ENCODE measurements around the gene DGLUCY.
"Not testable (repeated sequence)": the region's sequence is repeated elsewhere in the genome, so short reads cannot be mapped to it uniquely, and the experiment has no call there.

The DGLUCY gene

DNA sequence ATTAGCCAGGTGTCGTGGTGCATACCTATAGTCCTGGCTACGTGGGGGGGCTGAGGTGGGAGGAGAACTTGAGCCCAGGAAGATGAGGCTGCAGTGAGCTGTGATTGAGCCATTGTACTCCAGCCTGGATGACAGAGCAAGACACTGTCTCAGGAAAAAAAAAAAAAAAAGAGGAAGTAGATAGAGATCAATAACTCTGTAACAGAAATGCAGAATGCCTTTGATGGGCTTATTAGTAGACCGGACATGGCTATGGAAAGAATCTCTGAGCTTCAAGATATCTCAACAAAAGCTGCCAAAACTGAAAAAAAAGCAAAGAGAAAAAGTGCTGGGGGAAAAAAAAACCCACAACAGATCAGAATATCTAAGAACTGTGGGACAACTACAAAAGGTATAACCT, 93.1 kb downstream of the DGLUCY start:
- DNase-seq (ENCODE audit: low read depth in 2 of 2) = no peak

DNA sequence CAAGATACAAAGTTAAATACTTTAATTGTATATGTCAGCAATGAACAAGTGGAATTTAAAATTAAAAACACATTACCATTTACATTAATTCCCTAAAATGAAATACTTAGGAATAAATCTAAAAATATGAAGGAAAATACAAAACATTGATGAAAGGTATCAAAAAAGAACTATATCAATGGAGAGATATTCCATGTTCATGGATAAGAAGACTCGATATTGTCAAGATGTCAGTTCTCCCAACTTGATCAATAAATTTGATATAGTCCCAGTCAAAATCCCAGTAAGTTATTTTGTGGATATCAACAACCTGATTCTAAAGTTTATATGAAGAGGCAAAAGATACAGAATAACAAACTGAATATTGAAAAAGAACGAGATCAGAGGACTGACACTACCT, 97.1 kb downstream of the DGLUCY start:
- no peak for DNase-seq (ENCODE audit: low read depth in 2 of 2)

DNA sequence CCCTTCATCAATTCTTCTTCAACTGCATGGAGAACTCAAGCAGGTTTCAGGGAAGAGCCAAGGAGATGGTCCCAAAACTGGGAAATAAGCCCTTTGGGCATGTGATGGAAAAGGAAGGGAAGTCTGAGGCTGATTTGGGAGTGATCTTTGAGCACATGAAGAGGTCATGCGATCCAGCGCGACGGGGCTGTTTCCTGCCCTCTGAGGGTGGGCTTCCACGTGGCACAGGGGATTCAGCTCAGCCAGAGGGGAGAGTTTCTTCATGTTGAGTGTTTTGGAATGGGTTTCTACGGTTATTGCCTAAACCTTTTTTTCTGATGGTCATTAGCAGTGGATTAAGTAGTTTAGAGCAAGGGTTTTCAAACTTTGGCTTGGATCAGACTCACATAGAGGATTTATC, 100.4 kb downstream of the DGLUCY start:
- DNase-seq (ENCODE audit: low read depth in 2 of 2) = no peak

DNA sequence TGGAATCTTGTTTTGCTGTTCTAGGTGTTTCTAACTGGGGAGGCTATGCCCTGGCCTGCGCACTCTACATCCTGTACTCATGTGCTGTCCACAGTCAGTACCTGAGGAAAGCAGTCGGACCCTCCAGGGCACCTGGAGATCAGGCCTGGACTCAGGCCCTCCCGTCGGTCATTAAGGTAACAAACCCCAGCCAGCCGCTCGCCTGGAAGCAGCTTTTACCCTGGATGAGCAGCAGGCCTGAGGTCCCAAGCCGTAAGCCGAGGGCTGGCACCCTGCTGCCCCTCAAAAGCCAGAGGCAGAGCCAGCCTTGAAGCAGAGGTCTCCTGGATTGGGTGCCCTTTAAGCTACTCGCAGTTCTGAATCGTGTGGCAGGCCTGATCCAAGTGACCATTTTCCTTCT, 101.5 kb downstream of the DGLUCY start:
- no peak for DNase-seq (ENCODE audit: low read depth in 2 of 2)

DNA sequence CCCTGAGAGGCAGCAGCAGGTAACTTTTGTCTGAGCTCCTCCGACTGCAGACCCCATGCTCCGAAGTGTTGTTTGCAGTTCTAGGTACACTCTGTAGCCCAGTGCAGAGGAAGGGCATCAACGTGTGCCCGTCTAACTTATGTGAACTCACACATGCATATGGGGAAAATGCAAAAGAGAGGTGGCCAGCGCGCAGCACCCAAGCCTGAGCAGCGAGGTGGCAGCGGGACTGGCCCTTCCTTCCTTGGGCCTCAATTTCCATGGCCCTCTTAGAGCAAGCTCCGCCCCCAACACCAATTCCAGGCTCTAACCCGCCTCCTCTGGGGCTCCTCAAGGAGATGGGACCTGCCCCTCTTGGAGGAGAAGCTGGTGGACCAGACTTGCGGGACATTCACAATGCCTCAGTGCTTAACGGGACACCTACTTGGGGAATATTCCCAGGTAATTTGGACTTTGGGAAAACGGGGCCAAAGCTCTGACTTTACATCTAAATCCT, 102.9 kb downstream of the DGLUCY start:
- DNase-seq (ENCODE audit: low read depth in 2 of 2) = no peak

DNA sequence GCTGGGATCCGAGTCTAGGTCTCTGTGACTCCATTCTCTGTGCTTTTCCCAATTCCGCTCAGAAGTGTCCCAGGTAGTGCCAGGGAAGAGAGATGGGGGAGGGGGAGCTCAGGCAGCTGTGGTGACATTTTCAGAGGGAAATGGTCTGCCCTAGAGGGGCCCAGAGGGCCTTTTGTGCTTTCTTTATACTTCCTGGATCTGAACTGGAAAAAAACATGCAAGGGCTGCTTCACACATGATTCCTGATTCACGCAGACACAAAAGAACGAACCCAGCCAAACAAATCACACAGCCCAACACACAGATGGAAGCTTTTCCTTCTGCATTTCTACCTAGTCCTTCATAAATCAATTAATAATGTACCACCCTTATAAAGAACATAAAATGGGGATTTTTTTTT, 104.1 kb downstream of the DGLUCY start:
- DNase-seq (ENCODE audit: low read depth in 2 of 2) = no peak

DNA sequence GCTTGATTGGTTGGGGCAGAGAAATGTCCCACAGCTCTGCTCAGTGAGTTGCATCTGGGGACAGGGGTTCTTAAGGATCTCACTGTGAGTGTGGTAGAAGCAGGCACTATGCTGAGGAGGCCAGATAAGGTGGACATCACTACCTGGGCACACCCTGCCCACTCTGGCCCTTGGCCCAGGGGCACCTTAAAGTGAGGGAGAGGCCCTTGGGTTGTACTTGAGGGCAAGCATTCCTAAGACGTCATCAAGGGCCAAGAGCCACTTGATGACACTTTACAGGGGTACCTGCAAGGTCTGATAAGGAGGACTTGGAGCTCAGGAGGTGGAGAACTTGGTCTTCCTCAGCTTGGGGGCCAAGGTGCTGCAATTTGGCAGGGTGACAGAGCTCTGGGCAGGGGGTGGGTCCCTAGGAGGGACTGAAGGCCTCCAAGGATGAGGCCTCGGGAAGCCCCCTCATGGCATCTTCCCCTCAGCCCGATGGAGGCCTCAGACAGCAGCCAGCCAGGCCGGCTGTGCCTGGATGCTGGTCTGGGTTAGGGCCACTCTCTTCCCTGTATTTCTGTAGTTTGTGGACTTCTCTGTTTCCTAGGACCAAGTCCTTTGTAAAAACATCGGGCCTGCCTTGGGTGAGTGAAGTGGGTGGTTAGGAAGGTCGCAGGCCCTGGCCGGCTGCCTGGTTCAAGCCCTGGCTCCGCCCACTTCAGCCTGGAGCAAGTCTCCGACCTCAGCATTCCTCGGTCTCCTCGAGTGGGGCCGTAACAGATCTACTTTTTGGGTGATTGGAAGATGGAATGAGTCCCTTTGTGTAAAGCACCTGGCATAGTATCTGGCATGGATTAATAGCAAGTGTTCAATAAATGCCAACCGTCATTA, 105.9 kb downstream of the DGLUCY start:
- no peak for DNase-seq (ENCODE audit: low read depth in 2 of 2)

DNA sequence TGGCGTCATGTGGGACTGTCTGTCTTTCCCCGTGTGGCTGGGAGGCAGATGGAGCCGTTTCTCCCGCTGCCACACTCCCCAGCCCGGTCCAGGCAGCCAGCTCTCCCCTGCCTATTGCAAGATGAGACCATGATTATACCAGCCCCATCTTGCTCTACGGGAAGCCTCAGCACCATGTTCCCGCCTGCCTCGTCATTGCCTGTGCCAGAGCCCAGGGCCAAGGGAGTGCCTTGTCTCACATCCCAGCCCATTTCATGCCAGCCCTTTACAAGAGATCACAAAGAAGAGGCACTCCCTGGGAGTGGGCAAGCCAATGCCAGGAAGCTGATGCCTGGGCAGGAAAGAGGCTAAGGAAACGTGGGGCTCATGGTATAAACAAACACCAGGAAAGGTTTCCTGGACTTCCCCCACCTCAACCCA, 106.7 kb downstream of the DGLUCY start:
- no peak for DNase-seq (ENCODE audit: low read depth in 2 of 2)

DNA sequence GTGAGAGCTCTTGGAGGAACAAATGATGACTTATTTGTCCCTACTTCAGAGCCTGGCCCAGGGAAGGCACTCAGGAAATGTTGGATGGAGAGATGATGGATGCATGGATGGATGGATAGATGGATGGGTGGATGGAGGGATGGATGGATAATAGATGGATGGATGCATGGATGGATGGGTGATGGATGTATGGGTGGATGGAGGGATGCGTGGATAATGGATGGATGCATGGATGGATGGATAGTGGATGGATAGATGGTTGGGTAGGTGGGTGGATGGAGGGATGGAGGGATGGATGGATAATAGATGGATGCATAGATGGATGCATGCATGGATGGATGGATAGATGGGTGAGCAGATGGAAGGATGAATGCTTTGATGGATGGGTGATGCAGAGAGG, 107.4 kb downstream of the DGLUCY start:
- no peak for DNase-seq (ENCODE audit: low read depth in 2 of 2)

DNA sequence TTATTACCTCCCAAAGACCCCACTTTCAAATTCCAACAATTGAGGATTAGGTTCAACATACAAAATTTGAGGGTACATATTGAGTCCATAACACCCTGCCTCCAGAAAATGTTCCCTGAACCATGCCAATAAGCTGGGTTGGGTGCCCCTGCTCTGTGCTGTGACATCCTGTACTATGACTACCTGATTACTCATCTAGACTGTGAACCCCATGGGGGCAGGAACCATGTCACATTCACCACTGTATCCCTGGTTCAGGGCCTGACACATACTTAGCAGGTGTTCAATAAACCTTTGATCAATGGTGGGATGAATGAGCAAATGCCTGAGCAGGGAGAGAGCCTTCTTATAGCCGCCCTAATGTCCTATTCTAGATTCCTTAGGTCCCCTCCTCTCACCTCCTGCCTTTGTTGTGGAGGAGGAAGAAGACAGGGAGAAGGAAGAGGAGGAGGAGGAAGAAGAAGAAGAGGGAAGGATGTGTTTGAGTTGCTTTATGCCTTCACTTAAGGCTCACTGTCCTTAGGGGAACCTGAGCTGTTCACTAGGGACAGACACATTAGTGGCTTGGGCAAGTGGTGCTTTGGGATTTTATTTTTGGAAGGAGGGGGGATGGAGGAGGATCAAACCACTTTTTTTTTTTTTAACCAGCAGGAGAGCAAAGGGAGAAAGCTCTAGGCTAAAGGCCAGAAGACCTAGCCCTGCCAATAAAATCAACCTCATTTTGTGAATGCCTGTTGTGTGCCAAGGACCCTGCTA, 109.3 kb downstream of the DGLUCY start:
- DNase-seq (ENCODE audit: low read depth in 2 of 2) = no peak

DNA sequence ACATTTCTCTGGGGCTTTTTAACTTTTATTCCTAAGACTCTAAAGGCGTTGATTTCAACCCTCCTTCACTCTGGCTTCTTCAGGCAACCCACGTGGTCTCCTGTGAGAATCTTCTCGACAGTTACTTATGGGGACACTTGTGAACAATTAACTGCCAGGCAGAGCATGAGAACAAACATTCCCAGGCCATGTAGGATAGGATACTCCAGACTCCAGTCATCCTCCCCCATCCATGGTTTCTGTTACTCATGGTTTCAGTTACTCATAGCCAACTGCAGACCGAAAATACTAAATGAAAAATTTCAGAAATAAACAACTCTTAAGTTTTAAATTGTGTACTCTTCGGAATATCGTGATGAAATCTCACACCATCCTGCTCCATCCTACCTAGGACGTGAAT, 111.2 kb downstream of the DGLUCY start:
- no peak for DNase-seq (ENCODE audit: low read depth in 2 of 2)

DNA sequence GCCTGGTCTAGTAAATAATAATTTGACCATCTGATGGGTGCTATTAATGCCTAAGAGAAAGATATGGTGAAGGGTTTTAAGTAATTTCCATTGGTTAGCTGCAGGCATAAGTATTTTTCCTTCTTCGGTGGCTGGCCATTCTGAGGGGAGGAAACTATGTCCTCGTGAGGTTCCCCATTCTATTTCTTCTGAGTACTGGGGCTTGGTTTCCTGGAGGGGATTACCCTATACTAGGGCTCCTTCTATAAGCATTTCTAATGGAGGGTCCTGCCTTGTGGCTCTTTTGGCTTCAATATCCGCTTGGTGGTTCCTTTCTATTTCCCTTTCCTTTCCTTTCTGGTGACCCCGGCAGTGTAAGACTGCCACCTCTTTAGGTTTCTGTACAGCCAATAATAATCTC, 112.5 kb downstream of the DGLUCY start:
- DNase-seq (ENCODE audit: low read depth in 2 of 2) = not testable (repeated sequence)

DNA sequence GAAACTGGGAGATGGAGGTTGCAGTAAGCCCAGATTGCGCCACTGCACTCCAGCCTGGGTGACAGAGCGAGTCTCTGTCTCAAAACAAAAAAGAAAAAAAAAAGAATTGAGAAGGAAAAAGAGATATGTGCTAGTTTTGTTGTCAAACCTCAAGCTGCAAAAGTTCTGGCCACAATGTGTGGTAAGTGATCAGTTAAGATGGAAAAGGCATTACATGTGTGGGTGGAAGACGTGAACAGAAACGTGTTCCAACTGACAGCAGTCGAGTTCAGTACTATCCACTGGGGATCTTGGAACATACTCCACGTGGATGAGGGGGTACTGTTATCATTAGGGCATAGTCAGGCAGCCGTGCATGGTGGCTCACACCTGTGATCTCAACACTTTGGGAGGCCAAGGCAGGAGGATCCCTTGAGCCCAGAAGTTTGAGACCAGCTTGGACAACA, 113.3 kb downstream of the DGLUCY start:
- no peak for DNase-seq (ENCODE audit: low read depth in 2 of 2)

DNA sequence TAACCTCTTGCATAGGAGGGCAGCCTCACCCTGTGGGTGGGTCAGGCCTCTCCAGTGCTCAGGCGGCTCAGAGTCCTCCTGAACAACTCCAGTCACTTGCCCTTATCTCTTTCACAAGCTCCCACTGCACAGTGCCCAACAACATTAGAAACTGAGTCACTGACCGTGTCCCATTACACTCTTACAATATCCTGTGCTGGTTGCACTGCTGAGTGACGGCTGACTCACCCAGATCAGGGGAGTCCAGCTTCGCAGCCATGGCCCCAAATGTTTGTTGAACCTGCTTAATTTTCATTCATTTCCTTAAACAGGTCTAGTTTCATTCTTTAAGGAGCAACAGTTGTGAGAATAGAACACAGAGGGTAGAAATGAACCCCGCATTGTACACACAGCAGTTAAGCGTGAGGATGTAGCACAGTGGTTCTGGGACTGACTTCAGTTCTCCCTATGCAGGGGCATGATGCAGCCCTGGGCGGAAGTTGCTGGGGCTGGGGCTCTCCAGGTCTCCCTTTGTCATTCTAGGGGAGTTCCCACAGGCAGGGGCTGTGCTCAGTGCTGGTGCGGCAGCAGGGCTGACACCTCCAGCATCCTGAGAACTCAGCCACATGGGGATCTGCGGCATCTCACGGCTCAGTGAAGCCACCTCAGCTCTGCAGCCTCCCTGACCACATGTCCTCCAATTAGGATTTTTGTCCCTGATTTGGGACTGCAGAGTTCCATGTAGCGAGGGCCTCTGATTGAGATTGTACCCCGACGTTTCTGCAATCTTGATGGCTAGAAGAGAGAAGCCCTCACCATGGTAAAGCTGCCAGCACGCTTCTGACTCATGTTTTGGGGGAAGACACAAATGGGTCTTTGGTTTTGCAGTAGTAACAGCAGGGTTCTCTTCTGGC, 114.5 kb downstream of the DGLUCY start:
- DNase-seq (ENCODE audit: low read depth in 2 of 2) = no peak

DNA sequence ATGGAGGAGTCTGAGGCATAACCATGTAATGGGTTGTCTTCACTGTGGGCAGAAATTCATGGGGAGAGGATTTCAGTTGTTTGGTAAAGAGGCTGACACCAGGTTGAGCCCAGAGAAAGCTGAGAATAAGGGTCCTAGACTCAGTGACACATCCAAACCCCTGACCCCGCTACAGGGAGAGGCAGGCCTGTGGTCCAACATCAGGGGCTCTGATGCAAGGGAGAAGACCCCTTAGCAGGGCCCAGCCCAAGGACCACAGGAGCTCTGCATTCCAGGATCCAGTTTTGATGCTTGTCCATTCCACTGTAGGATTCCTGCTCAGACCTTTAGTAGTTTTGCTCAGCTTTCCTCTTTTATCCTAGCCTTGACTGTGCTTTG, 115.1 kb downstream of the DGLUCY start:
- DNase-seq (ENCODE audit: low read depth in 2 of 2) = no peak

DNA sequence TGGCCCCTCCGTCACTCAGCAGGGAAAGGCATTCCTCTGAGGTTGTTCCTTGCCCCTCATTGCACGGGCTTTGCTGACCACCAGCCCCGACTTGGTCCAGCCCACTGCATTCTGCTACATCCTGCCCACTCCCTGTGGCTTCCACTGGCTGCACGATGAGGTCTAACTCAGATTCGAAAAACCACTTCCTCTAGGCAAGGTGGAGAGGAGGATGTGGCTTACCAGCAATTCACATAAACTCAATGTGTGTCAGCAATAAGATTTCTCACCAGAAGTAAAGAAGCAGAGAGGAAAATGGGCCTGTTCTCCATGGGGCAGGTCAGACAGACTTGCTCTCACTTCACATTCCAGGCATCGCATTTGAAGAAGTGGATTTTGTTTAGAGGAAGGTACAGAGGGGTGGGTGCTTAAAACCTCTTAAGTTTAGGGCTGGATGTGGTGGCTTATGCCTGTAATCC, 115.9 kb downstream of the DGLUCY start:
- no peak for DNase-seq (ENCODE audit: low read depth in 2 of 2)

DNA sequence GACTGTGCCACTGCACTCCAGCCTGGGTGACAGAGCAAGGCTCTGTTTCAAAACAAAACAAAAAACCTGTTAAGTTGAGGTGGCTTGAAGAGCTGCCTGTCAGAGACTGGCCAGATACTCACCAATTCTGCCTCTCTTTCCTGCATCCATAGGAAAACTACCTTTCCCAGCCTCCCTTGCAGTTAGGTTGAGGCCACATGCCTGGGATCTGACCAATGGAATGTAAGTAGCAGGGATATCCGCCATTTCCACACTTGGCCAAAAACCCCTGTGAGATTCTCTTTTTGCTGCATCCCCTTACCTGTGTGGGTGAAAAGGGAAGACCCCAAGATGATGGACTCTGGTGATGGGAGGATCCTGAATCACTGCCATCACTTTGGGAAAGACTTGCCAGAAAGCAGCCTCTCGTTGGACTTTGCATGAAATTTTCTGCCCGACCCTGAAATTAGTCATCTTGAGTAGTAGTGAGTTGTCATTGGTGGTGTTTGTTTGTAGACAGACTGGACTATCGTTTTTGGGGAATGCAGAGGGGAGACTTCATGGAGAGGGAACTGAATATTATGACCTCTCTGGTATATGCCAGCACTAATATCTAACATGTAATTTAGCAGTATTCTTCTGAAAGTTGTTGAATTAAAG, 116.6 kb downstream of the DGLUCY start:
- no peak for DNase-seq (ENCODE audit: low read depth in 2 of 2)

DNA sequence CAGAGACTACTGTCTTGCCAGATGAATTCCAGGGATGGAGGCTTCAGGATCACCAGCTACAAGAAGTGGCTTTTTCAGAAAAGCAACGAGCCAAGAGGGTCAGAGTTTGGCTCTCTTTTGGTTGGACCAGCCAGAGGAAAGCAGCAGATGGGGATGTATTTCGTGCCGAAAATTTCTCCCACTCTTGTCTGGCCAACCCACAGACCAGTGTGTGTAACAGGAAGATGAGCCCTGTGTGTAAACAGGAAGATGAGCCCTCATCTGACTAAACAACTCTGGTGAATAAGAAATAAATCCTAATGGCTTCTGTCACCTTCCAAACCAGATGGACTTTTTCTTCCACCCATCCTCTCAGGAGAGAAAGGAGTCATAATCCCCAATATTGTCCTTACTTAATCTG, 117.6 kb downstream of the DGLUCY start:
- no peak for DNase-seq (ENCODE audit: low read depth in 2 of 2)

DNA sequence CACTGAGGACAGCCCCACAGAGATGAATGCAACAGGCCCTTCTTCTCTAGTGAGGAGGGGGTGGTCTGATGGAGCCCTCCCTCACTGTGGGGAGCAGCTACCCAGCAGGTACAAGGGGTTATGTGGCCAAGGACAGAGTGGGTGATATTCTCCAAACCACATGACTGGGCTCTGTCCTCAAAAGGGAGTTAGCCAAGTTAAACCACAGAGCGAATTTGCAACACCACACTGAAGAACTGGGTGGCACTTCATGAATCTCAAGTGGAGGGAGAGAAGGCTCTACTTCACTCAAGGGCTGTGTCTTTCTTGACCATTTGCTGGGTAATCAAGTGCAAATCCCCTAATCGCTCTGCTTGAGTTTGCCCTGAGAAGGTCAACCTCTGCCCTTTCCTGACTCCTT, 118.2 kb downstream of the DGLUCY start:
- no peak for DNase-seq (ENCODE audit: low read depth in 2 of 2)

DNA sequence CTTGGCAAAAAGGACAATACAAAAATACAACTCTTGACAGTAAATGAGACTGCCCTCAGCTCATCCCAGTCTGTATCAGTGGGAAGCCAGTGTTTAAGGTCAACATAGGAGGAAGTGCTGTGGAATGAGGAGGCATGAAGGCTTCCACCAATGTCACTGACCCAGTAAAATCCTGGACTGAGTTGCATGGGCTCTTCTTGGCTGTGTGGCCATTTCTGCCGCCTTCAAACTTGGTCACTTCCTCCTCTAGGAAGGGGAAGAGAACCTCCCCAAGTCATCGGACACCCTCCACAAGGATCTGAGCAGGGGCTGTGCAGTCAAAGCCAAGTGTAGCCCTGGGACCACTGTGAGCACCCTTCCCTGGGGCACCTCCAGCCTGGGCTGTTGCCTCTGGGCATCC, 118.7 kb downstream of the DGLUCY start:
- no peak for DNase-seq (ENCODE audit: low read depth in 2 of 2)

Measured in fibroblast of skin of left biceps (primary cell).